Tongue (tissue), 2 donors: Measurements from ENCODE around the gene CUBN. TPM values are rescaled to one million over a fixed set of nuclear protein-coding genes. Genes with fewer than 3 reads are reported as not detected.

ENCODE experiments used
- DNase-seq: peaks from one replicate; pipeline ENCODE4 v3.0.0-alpha.2; 2015
- total RNA-seq: library from RNA; depleted of rRNA; stranded (reverse); fragments of >200 nt; gene quantifications from one replicate; pipeline ENCODE4 v1.2.3, GENCODE V29; 2014

Gene CUBN
- total RNA-seq, 1 donor from 2014 or later: 3.5 TPM

- DNase-seq: no peak
These were observed 119.1 kb downstream of the CUBN start for GRCh38 chr10:17010363-17011145.

- no peak for DNase-seq
These were observed 120.4 kb downstream of the CUBN start for GRCh38 chr10:17009212-17009700.

- no peak for DNase-seq
These were observed 122.2 kb downstream of the CUBN start for GRCh38 chr10:17007418-17007770.

- peak; percentile 73 for DNase-seq
These were observed 122.8 kb downstream of the CUBN start for GRCh38 chr10:17006631-17007417.

GRCh38 chr10:17005621-17006566 is 123.7 kb downstream of the CUBN start:
- no peak for DNase-seq

GRCh38 chr10:17004801-17005380 is 124.7 kb downstream of the CUBN start:
- no peak for DNase-seq

GRCh38 chr10:17003651-17004286 is 125.8 kb downstream of the CUBN start:
- no peak for DNase-seq

GRCh38 chr10:17003151-17003550 is 126.5 kb downstream of the CUBN start:
- DNase-seq: no peak

- DNase-seq: peak; percentile 93
These were observed 127.5 kb downstream of the CUBN start for GRCh38 chr10:17001961-17002749.

GRCh38 chr10:17001297-17001744 is 128.3 kb downstream of the CUBN start:
- no peak for DNase-seq

- DNase-seq: no peak
These were observed 129.8 kb downstream of the CUBN start for GRCh38 chr10:16999665-17000451.

GRCh38 chr10:16996530-16996964 is 133.1 kb downstream of the CUBN start:
- no peak for DNase-seq

- peak; percentile 67 for DNase-seq
These were observed 133.6 kb downstream of the CUBN start for GRCh38 chr10:16995867-16996529.

- DNase-seq: no peak
These were observed 136.4 kb downstream of the CUBN start for GRCh38 chr10:16993186-16993585.

GRCh38 chr10:16992611-16993119 is 136.9 kb downstream of the CUBN start:
- DNase-seq: no peak

GRCh38 chr10:16991011-16991410 is 138.6 kb downstream of the CUBN start:
- no peak for DNase-seq

GRCh38 chr10:16989826-16990293 is 139.8 kb downstream of the CUBN start:
- DNase-seq: no peak

- no peak for DNase-seq
These were observed 140.7 kb downstream of the CUBN start for GRCh38 chr10:16988900-16989299.
